Measurements from ENCODE around the gene EIF2B5. TPM values are rescaled to one million over a fixed set of nuclear protein-coding genes. Genes with fewer than 3 reads are reported as not detected.

EIF2B5 gene
- total and polyA plus RNA-seq, 2 of the 13 experiments (the other 11 are each of a cell fraction or from before 2014, with no cell fraction given) = 38.4 to 60.2 TPM

DNA sequence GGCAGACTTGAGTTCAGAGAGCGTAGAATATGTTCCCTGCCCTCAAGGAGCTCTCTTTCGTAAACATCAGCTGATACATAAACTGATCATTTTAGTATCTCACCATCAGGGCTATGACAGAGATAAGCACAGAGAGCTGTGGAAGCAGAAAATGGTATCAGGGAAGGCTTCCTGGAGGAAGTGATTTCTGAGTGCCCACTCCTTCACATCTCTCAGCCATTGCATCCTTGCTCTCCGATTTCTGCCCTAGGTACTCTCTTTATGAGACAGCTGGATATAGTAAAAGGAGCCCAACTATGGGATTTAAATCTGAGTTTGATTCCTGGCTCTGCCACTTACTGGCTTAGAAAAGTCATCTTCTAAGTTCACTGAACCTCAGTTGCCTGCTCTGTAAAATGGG is 30.4 kb downstream of the EIF2B5 start:
- intact Hi-C loops (cut with micrococcal nuclease; ENCODE audit: unreplicated experiment) = no loop called here

DNA sequence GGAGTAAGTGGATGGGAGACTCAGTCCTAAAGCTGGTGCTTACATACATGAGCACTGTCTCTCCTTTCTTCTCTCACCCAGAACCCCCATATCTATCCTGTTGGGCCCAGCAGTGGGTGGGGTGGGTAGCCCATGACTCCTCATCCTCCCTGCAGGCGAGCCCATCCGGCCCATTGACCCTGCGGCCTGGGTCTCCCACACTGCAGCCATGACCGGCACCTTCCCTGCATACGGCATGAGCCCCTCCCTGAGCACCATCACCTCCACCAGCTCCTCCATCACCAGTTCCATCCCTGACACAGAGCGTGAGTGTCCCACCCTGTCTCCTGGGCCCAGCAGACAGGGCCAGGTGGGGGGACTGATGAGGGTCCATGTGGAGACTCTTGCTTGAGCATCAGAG is 31.5 kb downstream of the EIF2B5 start:
- FAIRE-seq (no peak), DNase-seq (ENCODE audit: low spot score) (no peak), ATAC-seq (no peak)
- in situ Hi-C loops (cut with HindIII; ENCODE audit: extremely low pct_ligation_motif_present, low pct_unique_long_range_greater_than_20kb) = no loop called here
- Histone ChIP-seq H2AFZ (ENCODE audit: low read length) (no peak overlapping the region), H3K9ac (ENCODE audit: insufficient read depth, low read depth, low read length) (no peak overlapping the region), H3K4me1 (ENCODE audit: insufficient read depth, low read length) (no peaks in the 10 kb centered on the region), H3K9me3 (ENCODE audit: low read length) (no peaks in the 10 kb centered on the region), H3K79me2 (ENCODE audit: insufficient read depth, low read length) (peaks cover 11% of the 10 kb centered on the region), H3K4me3 (replicated peaks in 1 of 3; ENCODE audit: insufficient read depth in 1 of 3, low read depth in 2 of 3, low read length in 3 of 3) (no peak overlapping the region), H3K27ac (ENCODE audit: extremely low read length, insufficient read depth, low read length) (no peak overlapping the region), H3K36me3 (replicated peaks in 1 of 2; ENCODE audit: control insufficient read depth in 1 of 2, insufficient read depth in 2 of 2, low read length in 2 of 2) (peaks cover 43 to 88% of the 10 kb centered on the region in 2 experiments; a peak in 4 of 5 replicates), H3K4me2 (ENCODE audit: low read depth, low read length) (no peak overlapping the region), H4K20me1 (ENCODE audit: insufficient read depth, low read length) (peaks cover 7% of the 10 kb centered on the region; the same call in 1 of the 2 replicates), H3K27me3 (ENCODE audit: control insufficient read depth in 1 of 2, insufficient read depth in 2 of 2, low read length in 2 of 2) (no peaks in the 10 kb centered on the region)
- WGBS (ENCODE audit: low lambda C conversion rate) = 97% methylated on average over 6 of the region's 6 CpGs
- intact Hi-C loops (cut with micrococcal nuclease; ENCODE audit: unreplicated experiment) = no loop called here
- BruUV-seq (replicated peaks) = no TSS peak
- ChIA-PET CTCF (ENCODE audit: low intra/inter-chr PET ratio, low total read pairs) (no interaction called here), POLR2A (no interaction called here)
- TF ChIP-seq PITX1 (CRISPR knock-in tag; IDR thresholded peaks at IDR 0.05) (no peak), ZNF713 (CRISPR knock-in tag; IDR thresholded peaks at IDR 0.05) (no peak), ZBTB3 (CRISPR knock-in tag; IDR thresholded peaks at IDR 0.05; ENCODE audit: borderline replicate concordance, low read depth) (no peak), AGO2 (optimal IDR thresholded peaks at IDR 0.05; ENCODE audit: low read depth, low read length) (peak; percentile 40), POLR2A (IDR thresholded peaks at IDR 0.05; ENCODE audit: insufficient read depth in 1 of 2, low read depth in 2 of 2, low read length in 2 of 2) (0 out of 4 replicates have a peak, but pooled peaks of 1 of the 2 experiments have one; percentile 10), POLR2G (IDR thresholded peaks at IDR 0.05; ENCODE audit: low read depth, low read length) (no peak), ZNF343 (CRISPR knock-in tag; IDR thresholded peaks at IDR 0.05) (no peak), ZNF441 (CRISPR knock-in tag; IDR thresholded peaks at IDR 0.05; ENCODE audit: borderline replicate concordance) (no peak)

More for the DNA sequence above, 30.4 kb downstream of the EIF2B5 start:
- Histone ChIP-seq H3K36me3 (replicated peaks in 1 of 2; ENCODE audit: control insufficient read depth in 1 of 2, insufficient read depth in 2 of 2, low read length in 2 of 2) (peaks cover 43 to 82% of the 10 kb centered on the region in 2 experiments; a peak in 4 of 5 replicates), H3K4me1 (ENCODE audit: insufficient read depth, low read length) (peaks cover 4% of the 10 kb centered on the region), H3K9ac (ENCODE audit: insufficient read depth, low read depth, low read length) (no peak overlapping the region), H3K27ac (ENCODE audit: extremely low read length, insufficient read depth, low read length) (no peak overlapping the region), H3K4me3 (replicated peaks in 1 of 3; ENCODE audit: insufficient read depth in 1 of 3, low read depth in 2 of 3, low read length in 3 of 3) (no peak overlapping the region), H3K27me3 (ENCODE audit: control insufficient read depth in 1 of 2, insufficient read depth in 2 of 2, low read length in 2 of 2) (no peaks in the 10 kb centered on the region), H4K20me1 (ENCODE audit: insufficient read depth, low read length) (peaks cover 15% of the 10 kb centered on the region), H2AFZ (ENCODE audit: low read length) (no peak overlapping the region), H3K9me3 (ENCODE audit: low read length) (no peaks in the 10 kb centered on the region), H3K79me2 (ENCODE audit: insufficient read depth, low read length) (peaks cover 20% of the 10 kb centered on the region), H3K4me2 (ENCODE audit: low read depth, low read length) (no peak overlapping the region)
- ATAC-seq (no peak), FAIRE-seq (no peak), DNase-seq (ENCODE audit: low spot score) (no peak)
- POLR2A ChIA-PET = interaction anchor here (1.0 to 1.6 kb wide), 2 partner anchors 10 to 20 kb away, joined by 3 read pairs; partner anchors contain the start of genes ABCF3 and DVL3
- CTCF ChIA-PET (ENCODE audit: low intra/inter-chr PET ratio, low total read pairs) = no interaction called here
- in situ Hi-C loops (cut with HindIII; ENCODE audit: extremely low pct_ligation_motif_present, low pct_unique_long_range_greater_than_20kb) = no loop called here
- peak; percentile 57 for TF ChIP-seq ZNF629 (CRISPR knock-in tag; conservative IDR thresholded peaks at IDR 0.05)
- no peak for TF ChIP-seq JDP2 (CRISPR knock-in tag; IDR thresholded peaks at IDR 0.05; ENCODE audit: borderline replicate concordance)
- no peak for TF ChIP-seq TBL1XR1 (IDR thresholded peaks at IDR 0.05; ENCODE audit: borderline replicate concordance, low read length, partially characterized antibody)
- no peak for TF ChIP-seq ZNF7 (CRISPR knock-in tag; IDR thresholded peaks at IDR 0.05)
- TF ChIP-seq POGZ (CRISPR knock-in tag; IDR thresholded peaks at IDR 0.05) = no peak
- no peak for TF ChIP-seq PHF20 (CRISPR knock-in tag; IDR thresholded peaks at IDR 0.05)
- no peak for TF ChIP-seq MTF1 (CRISPR knock-in tag; IDR thresholded peaks at IDR 0.05)
- TF ChIP-seq ZNF660 (CRISPR knock-in tag; IDR thresholded peaks at IDR 0.05; ENCODE audit: borderline replicate concordance, low read depth) = no peak
- no peak for TF ChIP-seq CREB1 (IDR thresholded peaks at IDR 0.05)
- no peak for TF ChIP-seq CREB1 (CRISPR knock-in tag; IDR thresholded peaks at IDR 0.05)
- no TSS peak for BruUV-seq (replicated peaks)
- 97% methylated on average over 3 of the region's 3 CpGs for WGBS (ENCODE audit: low lambda C conversion rate)
